Ovary (tissue), 3 donors: ENCODE results near the gene TGFB1I1.

Source experiments
- POLR2A ChIP-seq: fragments of 450-650 bp; IDR thresholded peaks from one replicate; pipeline ENCODE4 v1.6.1; 2017; ENCODE audit warnings: antibody characterized with exemption, mild to moderate bottlenecking, moderate library complexity
- TF ChIP-seq, protein P1 (sequence below), 3 donors: fragments of 450-650 bp in 2 of 3; fragments of 200-600 bp in 1 of 3; IDR thresholded peaks; one replicate each; pipeline versions ENCODE4 v1.5.1 to v1.8.0; 2016 to 2022; ENCODE audit warnings: antibody characterized with exemption in 3 of 3, mild to moderate bottlenecking in 1 of 3
- donor health status: DM: no; HTN: no; CAD: no.

DNA sequence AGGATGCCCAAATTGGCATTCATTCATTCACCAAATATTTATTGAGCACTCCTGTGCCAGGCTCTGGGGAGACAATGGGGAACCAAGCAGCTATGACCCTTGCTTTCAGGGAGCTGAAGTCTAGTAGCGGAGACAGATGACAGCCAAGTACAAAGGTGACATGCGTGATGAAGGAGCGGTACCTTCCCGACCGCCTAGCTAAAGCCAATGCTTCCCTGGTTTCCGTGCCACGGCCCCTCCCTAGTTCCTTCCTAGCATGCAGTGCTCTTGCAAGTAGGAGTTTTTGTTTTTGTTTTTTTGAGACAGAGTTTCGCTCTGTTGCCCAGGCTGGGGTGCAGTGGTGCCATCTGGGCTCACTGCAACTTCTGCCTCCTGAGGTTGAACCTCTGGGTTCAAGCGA, 7.8 kb downstream of the TGFB1I1 start:
- TF ChIP-seq, protein P1, sequence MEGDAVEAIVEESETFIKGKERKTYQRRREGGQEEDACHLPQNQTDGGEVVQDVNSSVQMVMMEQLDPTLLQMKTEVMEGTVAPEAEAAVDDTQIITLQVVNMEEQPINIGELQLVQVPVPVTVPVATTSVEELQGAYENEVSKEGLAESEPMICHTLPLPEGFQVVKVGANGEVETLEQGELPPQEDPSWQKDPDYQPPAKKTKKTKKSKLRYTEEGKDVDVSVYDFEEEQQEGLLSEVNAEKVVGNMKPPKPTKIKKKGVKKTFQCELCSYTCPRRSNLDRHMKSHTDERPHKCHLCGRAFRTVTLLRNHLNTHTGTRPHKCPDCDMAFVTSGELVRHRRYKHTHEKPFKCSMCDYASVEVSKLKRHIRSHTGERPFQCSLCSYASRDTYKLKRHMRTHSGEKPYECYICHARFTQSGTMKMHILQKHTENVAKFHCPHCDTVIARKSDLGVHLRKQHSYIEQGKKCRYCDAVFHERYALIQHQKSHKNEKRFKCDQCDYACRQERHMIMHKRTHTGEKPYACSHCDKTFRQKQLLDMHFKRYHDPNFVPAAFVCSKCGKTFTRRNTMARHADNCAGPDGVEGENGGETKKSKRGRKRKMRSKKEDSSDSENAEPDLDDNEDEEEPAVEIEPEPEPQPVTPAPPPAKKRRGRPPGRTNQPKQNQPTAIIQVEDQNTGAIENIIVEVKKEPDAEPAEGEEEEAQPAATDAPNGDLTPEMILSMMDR (IDR thresholded peaks at IDR 0.05) = no peak
- TF ChIP-seq POLR2A = no peak
